ENCODE measurements around the gene GREB1L.

GREB1L gene

DNA sequence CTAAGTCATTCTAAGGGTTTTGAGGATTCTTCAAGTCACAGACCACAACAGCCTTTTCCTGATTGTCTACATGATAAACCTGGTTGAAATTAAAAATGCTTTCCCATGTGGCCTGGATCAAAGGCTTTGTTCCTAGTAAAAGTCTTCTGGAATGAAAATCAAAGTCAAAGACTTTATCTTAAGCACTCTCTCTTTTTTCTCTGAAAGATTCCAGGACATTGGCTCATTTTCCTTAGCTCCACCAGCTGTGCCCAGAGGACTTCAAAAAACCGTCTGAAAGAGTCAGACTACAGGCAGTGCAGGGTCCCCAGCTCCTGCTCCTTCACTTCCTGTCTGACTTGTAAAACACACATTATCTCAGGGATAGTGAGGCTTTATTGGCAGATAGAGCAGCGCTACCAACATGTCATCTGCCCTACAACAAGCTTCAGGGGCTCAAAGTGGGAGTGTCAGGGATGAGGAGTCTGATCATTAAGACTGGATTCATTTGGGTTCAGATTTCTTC lies 210.3 kb downstream of the GREB1L start:
- no peak for DNase-seq

DNA sequence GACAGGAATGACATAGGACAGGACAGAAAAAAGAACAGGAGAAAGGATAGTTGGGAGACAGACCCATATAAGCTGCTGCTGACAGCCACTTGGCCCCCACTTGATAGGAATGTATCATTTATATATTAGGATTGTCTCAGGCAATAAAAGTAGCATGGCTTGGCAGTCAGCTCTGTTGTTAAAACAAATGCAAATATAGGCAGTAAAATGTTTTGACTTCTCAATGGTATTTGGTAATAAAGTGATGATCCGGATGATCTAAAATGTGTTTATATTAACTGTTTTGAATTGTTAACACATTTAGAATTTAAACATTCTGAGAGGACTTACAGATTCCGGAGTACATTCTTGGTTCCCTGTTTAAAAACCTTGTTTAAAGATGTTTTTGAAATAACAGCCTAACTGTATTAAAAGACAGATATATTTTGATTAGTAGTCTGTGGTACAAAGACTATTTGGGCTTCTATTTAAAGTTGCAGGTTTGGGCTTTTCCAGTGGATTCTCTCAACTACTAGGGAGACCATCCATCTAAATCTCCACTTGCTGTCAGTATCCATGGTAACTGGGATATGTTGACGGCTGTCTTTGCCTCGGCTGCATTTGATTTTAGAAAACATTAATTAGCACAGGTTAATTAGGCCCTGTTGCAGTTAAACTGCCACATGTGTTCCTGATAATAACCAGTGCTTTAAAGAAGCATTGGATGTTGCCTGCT lies 210.9 kb downstream of the GREB1L start:
- DNase-seq, result no peak

DNA sequence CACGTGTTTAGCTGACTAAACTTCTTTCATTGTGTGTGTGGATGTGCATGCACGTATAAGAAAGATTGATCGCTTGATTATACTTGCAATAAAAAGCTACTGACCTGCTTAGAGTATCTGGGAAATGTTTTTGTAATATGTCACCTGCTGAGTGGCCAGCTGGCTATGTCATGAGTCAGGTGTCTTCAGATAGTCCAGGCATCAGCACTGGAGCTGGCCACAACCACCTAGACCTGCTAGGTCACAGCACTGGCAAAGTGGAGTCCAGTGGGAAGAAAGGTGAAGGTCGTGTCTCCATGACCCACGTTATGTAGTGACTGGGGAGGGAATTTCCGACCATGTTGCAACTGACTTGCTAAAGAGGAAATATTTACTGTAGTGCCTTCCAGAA lies 211.5 kb downstream of the GREB1L start:
- no peak for DNase-seq

DNA sequence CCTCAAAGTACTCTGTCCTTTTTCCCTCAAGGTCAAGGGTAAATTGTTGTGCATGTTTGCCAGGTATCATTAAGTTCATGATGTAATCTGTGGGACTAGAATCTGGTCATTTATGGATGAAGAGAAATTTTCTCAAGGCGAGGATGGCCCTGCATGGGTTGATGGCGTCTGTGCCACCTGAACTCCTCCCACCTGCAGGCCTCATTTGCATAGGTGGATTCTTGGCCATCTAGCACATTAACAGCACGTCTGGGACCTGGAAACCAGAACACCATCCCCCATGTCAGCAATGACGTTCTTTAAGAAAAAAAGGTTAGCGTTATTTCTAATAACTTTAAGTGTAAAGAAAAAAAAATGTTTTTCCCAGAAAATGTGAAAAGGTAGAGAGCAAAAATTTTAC lies 212.7 kb downstream of the GREB1L start:
- DNase-seq, result no peak

DNA sequence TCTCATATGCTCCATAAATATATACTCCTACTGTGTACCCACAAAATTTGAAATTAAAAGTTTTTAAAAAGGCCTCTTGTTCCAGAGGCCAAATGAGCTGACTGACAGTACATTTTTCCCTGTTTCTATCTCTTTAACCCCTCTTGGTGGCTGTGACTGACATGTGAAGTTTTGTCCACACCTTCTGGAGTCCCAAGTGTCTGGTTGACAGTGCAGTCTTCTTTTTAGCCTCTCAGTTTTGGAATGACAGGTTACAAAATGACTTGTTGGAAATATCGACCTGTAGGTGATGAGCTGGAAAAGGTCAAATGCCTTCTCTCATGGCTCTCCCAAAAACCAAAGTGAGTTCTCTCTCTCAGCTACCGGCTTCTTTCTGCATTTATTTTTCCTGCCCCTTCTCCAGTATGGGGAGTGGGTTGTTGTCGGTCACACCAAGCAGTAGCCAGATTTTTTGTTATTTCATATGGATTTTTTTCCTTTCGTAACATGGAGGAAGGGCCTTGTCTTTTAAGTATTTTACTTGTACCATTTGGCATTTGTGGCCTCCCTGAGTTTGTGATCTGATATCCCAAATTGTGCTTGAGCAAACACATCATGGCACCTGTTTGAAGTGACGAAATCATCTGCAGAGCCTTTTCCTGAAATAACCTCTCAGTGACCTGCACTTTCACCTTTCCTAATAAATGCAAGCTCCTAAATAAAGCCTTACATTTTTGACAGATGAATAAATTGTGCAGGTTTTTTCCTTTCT lies 214.6 kb downstream of the GREB1L start:
- DNase-seq, result no peak

DNA sequence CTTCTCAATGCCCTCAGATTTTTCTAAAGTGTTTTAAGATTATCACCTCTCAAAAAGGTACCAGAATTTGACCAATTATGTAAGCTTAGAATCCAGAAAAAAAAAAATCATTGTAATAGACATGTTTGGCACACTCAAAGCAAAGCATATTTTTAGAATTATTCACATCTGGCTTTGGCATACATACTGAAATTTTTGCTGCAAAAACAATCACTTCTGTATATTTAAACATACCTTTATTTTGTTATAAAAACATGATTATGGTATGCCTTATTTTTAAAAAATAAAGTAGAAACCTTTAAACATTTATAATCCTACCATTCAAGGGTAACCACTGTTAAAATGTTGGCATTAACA lies 215.1 kb downstream of the GREB1L start:
- DNase-seq, result no peak

DNA sequence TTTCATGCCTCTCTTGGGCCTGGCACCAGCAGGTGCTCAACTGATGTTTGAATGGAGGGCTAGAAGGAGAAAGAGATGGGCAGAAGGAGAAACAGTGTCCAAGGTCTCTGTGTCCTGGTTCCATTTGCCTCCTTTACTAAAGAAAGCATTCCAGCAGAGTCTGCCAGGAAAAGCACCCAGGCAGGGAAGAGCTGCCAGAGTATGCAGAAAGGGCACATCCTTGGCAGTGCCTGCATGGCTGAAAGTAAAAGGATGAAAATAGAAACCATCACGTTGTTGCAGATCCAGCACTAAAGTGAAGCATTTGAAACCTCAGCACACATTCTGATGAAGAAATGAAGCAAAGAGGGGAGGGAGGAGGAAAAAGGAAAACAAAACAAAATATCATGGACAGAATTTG lies 216.3 kb downstream of the GREB1L start:
- DNase-seq, result no peak

DNA sequence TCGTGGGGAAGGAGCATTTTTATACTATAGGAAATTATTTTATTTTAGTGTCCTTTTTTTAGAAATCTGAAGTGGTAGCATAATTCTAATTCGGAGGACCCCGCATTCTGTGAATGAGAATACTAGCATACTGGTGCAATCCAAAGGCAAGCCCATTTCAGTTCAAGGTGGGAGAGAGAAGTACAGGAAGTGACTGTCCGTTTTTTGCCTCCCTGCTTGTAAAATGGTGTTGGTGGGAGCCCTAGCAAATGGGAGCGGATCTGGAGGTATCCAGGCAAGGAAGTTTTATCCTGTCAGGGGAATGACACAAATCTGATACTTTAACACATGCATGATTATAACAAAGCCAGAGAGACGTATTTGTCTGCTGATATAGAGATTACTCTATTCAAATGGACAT lies 216.8 kb downstream of the GREB1L start:
- DNase-seq, result no peak

DNA sequence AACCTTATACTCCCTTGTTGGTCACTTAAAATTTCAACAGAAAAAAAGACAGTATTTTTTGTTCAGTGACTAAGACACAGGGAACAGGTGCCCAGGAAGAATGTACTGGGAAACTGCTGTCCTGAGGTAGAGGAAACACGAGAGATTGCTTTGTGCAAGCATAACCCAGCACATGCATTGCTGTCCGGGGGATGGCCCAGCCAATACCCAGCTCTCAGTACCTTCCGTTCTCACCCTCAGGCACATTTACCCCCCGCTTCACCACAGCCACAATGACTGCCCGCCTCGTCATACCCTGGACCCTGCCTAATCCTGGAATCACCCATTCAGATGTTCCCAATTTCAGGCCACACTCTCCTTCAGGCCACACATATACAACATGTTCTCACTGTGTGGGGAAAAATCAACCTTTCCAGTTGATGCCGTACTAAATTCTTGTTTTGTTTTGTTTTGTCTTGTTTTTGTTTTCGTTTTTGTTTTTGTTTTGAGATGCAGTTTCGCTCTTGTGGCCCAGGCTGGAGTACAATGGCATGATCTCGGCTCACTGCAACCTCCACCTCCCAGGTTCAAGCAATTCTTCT lies 217.8 kb downstream of the GREB1L start:
- DNase-seq, result no peak

DNA sequence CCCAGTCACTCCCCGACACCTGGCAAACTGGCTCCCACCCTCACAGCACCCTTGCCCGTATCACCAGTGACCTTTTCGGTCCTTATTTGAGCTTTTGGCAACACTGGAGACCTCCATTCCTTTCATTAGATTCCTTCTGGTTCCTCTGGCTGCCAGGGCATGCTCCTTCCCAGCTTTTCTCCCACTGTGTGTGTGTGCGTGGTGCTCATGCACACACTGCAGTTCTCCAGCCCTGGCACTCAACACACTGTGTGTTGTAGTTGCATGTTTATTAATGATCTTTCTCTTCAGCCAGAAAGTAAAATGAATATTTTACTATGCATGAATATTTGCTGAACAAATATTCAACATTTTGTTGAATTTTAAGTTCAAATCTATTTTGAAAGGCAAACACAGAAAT lies 219.4 kb downstream of the GREB1L start:
- DNase-seq, result no peak

DNA sequence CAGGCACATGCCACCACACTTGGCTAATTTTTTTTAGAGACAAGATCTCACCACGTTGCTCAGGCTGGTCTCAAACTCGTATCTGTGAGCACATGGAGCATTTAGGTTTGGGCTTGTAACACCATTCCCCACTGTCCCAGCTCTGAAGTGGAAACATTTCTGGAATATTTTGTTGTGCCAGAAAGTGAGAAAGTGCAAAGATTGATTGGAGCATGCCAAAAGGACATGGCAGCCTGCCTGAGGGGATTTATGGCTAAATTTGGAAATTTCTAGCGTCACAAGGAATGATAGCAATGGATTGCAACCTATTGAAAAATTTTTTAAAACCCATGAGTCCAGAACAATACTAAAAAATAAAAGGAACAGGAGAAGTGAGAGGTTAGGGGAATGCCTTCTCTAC lies 221.7 kb downstream of the GREB1L start:
- no peak for DNase-seq

DNA sequence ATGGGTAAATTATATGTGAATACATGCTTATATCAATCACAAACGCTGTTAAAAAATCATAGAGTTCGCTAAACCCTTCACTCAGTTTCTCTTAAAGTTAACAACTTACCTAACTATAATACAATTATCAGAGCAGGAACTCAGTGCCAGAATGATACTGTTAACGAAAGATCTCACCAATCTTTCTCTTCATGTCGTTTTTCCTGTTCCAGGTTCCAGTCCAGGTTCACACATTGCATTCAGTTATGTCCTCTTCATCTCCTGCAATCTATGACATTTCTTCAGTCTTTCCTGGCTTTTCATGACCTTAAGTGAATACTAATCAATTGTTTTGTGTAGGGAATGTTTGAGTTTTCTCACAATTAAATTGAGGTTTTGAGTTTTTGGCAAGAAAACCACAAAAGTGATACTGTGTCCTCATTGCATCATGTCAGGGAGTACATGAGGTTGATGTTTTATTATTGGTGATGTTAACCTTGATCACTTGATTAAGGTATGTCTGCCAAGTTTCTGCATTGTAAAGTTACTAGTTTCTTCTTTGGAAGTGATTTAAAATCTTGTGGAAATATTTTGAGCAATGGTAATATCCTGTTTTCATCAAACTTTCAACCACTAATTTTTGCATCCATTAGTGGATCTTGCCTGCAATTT lies 226.6 kb downstream of the GREB1L start:
- no peak for DNase-seq

DNA sequence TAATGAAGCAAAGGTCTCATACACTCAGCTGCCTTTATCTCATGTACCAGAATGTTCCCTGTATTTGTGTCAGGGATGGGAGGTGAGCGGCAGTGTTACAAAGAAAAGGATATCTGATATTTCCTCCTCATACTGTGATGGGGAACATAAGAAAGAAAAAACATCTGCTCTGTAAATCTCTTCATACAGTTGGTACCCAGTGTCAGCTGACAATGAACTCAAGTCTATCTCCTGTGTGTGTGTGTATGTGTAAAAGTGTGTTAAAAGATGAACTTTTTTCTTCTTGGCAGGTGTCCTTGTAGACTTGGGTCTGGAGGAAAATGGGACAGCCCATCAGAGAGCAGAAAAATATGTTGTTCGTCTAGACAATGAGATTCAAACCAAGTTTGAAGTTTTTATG lies 230.7 kb downstream of the GREB1L start:
- DNase-seq, result no peak

DNA sequence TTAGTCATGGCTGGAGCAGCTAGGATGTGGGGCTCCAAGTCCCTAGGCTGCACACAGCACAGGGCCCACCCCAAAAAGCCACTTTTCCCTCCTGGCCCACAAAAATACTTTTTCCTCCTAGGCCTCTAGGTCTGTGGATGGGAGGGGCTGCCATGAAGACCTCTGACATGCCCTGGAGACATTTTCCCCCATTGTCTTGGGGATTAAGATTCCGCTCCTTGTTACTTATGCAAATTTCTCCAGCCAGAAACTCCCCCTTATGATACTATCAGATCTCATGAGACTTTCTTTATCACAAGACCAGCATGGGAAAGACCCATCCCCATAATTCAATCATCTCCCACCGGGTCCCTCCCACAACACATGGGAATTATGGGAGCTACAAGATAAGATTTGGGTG lies 232.6 kb downstream of the GREB1L start:
- no peak for DNase-seq

DNA sequence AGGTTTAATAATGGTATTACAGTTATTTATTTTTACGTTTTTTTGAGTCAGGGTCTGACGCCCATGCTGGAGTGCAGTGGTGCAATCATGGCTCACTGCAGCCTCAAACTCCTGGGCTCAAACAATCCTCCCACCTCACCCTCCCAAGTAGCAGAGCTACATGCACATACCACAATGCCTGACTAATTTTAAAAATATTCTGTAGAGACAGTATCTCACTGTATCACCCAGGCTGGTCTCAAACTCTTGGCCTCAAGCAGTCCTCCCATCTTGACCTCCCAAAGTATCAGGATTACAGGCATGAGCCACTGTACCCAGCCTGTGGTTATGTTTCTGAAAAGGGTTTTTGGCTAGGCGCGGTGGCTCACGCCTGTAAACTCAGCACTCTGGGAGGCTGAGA lies 237.7 kb downstream of the GREB1L start:
- DNase-seq, result no peak

DNA sequence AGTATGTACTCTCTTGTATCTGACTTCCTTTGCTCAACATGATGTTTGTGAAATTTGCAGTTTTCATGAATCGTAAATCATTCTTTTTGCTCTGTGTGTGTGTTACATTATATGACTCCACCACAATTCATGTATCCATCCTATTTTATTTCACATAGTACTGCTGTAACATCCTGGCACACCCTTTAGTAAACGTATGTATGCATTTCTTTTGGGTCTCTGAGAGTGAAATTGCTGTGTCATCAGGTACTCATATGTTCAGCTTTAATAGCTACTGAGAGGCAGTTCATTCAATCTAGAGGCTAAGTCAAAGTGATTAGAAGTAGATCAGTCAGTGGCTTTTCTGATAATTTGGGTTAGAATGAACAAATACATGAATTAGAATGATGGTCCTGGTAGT lies 239.7 kb downstream of the GREB1L start:
- DNase-seq, result no peak

DNA sequence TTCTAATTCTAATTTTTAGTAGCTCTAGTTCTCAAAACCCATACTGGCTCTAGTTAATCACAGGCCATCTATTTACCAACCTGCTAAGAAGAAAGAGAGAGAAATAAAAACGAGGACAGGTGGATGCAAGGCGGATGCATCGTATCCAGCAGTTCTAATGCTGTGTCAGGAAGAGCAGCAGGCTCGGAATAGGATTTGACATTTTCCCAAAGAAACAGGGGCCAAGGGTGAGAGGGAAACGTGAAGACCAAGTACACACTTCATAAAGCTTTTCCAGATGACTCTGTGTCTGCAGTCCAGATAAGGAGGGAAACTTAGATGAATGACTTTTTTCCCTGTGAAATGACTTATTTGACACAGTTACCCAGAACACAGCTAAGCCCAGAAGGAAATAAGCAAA lies 241.0 kb downstream of the GREB1L start:
- DNase-seq, result no peak

DNA sequence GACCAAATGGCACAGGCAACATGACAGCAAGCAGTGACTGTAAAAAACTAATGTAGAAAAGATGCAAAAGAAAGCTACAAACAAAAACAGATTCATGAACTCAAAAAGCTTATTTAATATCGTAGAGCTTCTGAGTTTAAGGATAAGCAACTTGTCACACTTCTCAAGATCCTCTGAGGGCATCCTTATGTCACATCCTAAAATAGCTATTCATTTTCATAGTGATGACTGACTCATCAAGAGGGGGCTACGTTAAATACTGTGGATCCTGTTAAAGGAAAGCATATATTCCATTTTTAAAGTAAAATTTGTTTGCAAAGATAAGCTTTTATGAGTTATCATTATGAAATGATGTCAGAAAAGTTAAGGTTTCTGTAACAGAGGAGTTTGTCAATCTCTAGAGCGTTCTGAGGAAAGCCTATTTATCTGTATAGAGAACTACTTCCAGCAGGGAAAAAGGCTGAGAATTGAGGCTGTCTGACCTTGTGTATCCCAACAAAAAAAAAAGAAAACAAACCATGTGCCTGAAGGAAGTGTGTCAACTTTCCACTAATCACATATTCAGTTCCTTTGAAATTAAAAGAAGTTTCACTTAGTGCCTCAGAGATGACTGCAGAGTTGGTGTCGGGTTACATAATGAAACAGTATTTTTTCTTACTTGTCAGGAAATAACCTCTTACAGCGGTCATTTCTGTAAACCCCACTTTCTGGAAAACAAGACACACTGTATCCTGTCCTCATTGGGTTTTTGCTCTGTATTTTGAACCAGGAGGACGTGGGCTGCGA lies 243.0 kb downstream of the GREB1L start:
- DNase-seq, result no peak

DNA sequence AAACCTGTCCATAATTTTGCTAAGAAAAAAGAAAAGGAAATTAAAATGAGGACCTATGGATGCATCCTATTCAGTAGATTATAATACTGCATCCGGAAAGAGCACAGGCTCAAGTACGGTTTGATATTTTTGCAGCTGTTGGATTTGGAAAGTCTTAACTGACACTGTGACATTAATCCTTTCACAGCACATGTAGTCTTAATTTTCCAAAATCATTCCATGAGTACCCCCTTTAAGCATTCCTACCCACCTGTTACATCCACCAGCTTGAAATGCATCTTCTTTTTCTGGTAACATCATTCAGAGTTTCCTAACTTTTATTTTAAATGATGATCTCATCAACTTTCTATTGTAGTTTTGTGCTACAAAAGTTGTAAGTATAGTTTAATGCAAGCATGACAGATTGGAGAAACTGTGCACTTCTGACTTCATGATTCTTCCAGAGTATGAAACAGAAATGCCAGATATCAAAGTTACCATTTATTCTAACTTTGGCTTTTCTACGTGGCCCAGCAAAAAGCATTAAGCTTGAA lies 244.9 kb downstream of the GREB1L start:
- no peak for DNase-seq

DNA sequence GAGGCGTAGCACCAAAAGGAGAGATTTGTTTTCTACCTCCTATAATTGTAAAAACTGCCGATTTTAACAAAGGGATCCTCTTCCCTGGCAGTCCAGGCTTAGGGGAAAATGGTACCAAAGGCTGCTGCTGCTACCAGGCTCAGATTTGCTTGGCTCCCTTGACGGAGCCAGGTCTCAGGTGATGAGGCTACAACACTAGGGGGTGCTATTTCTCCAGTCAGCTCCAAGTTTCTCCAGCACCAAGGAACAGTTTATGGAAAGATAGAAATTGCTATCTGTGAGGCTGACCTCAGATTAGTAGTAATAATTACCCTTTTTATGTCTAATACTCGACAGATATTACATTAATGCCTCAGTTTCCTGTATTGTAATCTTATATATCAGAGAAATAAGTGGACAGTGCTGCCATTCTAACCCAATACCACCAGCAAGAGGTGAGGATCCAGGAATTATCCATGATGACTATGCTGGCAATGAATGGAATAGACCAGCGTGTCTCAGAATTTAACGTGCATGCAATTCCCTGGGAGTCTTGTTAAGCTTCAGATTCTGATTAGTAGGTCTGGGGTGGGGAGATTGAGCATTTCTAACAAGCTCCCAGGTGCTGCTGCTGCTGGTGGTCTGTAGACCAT lies 247.2 kb downstream of the GREB1L start:
- DNase-seq, result peak in 1 of 2 donors; percentile 39

DNA sequence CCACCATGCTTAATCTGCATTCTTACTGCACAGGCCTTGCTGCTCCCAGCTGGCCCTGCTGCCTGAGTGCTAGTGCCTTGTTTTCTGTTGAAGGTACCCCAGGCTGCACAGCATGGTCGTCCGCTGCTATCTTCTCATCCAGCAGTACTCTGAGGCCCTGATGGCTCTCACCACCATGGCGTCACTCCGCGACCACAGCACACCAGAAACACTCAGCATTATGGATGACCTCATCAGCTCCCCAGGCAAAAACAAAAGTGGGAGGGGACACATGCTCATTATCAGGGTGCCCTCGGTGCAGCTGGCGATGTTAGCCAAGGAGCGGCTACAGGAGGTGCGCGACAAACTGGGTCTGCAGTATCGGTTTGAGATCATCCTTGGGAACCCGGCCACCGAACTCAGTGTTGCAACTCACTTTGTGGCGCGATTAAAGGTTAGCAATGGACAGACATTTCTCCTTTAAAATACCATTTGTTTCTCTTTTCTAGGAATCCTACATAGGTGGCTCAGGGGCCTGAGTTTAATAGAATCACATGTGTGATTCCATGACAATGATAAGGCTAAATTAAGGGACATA lies 248.0 kb downstream of the GREB1L start:
- no peak for DNase-seq

DNA sequence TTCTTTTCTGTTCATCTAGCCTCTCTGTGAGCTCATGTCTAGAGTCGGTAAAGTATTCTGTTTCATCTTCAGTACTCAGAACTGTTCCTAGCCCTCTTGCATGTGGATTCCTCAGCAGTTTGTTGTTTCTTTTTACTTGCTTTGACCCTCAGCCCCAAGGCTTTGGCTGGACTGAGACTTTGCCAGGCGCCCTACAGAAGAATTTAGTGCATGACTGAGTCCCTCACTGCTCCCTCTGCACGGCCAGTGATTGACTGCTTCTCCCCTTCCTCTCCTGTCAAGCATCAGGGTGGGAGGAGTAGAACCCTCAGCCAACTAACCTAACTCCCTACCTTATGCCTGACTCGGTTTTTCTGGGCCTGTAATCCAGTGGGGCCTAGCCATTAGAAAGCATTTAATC lies 248.7 kb downstream of the GREB1L start:
- no peak for DNase-seq

All from CD4-positive, alpha-beta T cell treated with Interleukin-4 for 1 hour (primary cell).